Fibroblast of skin of right quadriceps (primary cell): ENCODE results near the gene POU3F3.

ENCODE experiments used
- DNase-seq: peaks from one replicate; pipeline ENCODE4 v3.0.0-alpha.2; 2013

The POU3F3 gene

DNA sequence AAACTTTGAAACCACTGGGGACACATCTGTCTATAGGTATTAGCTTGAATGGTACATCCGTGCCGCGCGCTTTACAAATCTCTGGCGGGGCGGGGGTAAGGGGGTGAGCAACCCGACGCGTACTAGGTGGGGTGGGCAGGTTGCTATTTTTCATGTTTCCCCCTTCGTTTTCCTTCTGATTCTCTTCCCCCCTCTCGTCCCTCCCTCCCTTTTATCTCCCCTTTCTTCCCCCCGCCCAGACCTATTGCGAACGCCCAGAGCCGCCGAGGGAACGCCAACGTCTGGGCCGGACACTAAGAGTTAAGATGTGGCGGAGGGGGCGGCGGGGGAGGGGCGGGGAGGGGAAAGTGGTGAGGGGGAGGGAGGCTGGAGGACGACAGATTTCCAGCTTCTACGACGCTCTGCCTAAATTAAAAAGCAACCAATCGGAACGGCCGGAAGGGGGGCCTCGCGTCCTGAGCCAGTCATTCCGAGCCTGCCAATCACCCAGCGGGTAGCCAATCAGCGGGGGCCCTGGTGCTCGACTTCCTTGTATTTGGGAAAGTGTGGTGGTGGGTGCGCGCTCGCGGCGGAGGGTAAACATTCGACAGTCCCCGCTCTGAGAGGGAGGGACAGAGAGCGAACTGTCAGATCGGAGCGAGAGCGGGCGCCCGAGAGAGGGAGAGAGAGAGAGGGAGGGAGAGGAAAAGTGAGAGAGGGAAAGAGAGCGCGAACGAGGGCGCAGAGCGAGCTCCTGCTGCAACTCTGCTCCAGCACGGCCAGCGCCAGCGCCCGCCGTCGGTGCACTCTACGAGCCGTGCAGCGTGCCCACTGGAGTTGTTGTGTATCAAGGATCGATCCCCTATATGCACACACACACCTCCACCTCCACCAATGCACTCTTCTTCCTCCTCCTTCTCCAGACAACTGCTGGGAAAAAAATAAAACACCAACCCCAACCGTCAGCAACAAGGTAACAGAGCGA is at the start of gene POU3F3:
TSS of gene POU3F3 (plus strand) at position 582 of the 964 bp plus-strand sequence. CDS start 1,396 bp downstream, outside the sequence.
- DNase-seq = peak; percentile 68

- no peak for DNase-seq
Measured at GRCh38 chr2:104804148-104804890, 49.6 kb upstream of the POU3F3 start.

GRCh38 chr2:104812286-104812685 is 41.6 kb upstream of the POU3F3 start:
- DNase-seq = no peak

DNA sequence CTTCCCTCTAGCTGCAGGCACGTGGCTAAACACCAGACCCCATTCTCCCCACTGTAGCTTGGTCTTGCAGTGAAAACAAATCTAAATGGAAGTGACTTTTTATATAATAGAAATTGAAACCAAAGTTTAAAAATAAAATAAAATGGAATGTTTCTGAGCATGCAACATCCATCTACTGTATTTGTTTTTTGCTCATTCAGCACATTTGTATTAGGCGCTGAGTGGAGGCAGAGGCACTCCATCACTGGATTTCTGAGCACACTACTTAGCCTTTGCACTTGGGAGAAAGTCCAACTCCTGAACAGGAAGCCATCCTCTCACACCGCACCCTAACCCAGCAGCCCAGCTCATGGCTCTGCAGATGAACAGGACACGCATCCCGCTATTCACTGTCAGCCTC is 37.8 kb upstream of the POU3F3 start:
- no peak for DNase-seq

DNA sequence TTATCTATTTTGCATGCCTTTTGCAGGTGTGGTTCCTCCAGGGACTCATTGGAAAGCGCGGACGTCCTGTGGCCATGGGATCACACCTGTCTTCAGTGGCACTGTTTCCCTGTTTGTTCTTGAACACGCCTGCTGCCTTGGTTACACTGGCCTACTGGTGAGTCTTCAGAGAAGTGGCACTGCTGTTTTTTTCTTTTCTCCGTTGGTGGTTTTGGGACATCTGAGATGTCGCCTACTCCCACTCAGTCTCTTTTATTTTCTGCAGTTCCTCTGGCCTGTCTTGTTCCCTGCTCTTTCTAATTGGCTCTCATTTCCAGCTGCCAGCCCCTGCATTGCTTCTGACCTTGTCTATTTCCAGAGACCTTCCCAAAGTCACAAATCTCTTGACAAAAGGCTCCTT is 35.7 kb upstream of the POU3F3 start:
- no peak for DNase-seq

DNA sequence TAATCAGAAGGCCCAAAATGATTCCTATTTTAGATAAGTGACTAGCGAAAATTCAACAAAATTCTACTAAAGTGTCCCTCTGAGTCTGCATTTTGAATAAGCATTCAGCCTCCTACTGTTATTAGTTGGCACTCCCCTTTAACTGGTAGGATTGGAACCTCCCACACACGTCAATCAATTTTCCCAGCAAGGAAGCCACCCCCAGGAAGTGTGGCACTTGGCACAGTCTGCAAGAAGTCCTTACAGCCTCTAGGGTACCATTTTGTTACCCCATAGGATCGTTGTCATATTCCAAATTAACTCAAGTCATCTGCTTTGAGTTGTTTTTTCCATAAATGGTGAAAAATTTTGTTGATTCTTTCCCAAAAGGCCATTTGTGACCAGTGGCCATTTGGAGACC is 33.8 kb upstream of the POU3F3 start:
- no peak for DNase-seq

DNA sequence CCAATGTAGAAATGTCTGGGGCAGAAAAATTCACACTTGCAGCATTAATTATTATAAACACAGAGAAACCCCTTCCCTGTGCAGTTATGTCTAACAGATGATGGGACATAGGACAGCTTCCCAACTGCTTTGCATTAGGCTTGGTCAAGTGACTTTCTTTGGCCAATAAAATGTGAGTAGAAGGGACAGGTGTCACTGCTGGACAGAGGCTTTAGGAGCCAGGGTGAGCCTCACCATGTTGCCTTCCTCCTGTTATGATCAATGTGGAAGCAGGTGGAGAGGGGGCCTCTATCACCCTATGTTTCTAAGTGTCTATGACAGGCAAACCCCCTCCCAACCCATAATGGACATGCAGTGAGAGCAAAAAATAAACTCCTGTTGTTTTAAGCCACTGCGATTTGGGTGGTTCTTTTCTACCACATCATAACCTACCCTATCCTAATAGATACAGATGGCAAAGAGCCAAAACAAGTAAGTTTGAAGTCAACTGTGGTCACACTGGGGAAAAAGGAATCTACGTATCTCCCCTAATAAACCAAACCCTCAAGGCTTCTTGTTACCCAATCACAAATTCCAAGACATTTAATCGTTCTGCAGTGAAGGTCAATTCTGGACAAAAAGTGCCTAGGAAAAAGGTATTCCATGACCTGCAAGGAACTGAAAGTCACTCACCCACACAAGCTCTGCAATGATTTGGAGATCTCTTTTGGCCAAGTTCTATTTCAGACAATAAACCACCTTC is 28.6 kb upstream of the POU3F3 start:
- no peak for DNase-seq

DNA sequence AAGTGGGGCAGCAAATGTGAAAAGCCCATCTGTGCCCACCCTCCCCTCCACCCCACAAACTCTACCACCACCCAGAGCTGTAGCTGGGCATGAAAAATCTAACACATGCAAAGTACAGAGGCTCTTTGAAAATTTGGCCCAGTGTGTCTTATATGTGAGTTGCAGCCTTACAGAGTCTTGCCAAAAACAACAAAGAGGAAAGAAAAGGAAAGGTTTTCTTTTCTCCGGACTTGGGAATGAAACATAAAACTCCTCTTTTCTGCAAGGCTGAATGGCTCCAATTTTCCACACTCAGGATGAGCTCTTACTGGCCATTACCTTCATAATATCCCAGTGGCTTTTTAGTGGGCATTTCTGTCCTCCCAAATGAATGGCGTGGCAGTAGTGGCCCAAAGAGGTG is 27.9 kb upstream of the POU3F3 start:
- DNase-seq = no peak

DNA sequence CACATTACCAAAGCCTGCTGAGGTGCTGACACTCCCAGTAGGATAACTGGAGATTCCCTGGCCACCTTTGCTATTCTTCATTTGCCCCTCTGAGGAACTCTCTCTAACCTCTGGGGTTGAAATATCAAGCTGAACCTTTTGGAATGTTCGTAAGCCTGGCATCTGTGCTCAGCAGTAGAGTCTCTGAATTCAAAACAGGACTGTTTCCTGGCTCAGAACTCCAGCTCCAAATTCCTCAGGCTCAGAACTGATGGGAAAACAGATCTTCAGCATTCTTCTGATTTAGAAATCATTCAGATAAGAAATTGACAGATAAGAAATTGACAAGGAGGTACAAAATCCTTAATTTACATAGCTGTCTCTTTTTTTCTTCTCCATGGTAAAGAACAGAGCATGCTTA is 22.2 kb upstream of the POU3F3 start:
- DNase-seq = no peak

GRCh38 chr2:104834431-104835153 is 19.3 kb upstream of the POU3F3 start:
- DNase-seq = no peak

GRCh38 chr2:104836265-104836664 is 17.6 kb upstream of the POU3F3 start:
- no peak for DNase-seq

DNA sequence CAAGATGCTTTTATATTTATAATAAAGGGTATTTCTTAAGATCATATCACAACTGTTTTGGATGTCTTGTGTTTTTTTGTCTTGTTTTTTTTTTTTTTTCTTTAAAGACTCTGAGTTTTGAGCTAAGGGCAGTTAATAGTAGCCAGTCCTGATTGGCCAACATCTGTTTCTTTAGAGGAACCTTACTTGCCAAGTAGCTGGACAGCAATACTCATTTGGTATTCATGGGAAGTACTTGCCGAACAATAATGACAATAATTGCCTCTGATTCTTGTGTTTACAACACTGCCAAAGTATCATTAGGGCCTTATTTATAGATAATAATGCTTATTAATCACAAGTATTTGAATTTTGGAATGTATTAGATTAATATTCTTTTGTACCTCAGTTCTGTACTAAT is 17.1 kb upstream of the POU3F3 start:
- no peak for DNase-seq

- no peak for DNase-seq
Measured at GRCh38 chr2:104840156-104840555, 13.8 kb upstream of the POU3F3 start.

GRCh38 chr2:104840893-104841585 is 12.9 kb upstream of the POU3F3 start:
- DNase-seq = no peak

GRCh38 chr2:104841744-104842143 is 12.2 kb upstream of the POU3F3 start:
- no peak for DNase-seq

DNA sequence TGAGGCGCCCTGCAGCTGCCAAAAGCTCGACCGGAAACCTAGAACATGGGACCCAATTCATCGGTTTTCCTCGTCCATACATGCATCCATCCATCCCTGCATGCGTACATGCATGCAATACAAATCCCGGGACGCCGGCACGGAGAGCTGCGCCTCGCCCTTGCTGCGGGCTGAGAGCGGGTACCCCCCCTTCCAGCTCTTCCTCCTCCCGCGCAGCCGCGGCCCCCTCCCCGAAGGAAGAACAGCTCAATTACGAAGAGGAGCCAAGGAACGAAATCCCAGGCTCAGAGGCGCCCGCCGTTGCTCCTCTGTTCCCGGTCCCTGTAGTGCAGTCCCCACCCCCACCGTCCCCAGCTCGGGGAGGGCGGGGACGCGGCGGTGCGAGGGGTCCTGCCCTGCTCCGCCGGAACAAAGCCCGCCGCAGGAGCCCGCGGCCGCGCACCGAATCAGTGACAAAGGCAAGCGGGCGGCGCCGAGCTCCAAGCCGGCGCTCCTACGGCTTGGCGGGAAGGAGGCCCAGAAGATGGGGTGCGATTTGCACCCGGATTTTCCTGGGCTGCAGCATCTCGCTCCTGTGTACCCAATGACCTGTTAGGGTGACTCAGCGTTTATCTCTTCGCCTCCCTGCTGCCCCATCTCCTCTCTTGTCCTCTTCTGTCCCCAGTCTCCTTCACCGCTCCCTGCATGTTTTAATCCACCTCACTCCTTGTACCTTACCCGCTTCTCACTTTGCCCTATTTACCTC is 8.9 kb upstream of the POU3F3 start:
- DNase-seq = no peak

DNA sequence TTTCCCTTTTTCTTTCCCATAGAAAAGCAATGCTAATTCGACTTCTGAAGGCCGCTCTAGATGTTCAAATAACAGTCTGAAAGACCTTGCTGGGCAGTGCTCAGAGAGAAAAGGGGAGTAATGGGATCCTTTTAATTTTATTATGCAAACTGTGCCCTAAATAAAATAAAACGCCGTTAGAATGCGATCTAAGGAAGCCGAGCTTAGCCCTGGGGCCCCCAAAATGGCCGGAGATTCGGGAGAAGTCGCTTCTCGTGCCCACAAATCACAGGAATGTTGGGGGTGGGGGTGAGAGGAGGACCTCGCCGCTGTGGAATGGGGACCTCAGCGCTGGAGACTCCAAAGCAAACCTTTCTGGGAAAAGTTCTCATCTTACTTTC is 8.4 kb upstream of the POU3F3 start:
- no peak for DNase-seq

GRCh38 chr2:104845946-104846785 is 7.7 kb upstream of the POU3F3 start:
- DNase-seq = no peak

- DNase-seq = no peak
Measured at GRCh38 chr2:104846786-104847585, 6.9 kb upstream of the POU3F3 start.
